HepG2 (cell line): Measurements from ENCODE around the gene HES7. TPM values are rescaled to one million over a fixed set of nuclear protein-coding genes. Genes with fewer than 3 reads are reported as not detected.
A peak's percentile ranks its signal among the peaks of the same experiment; 100 is the strongest.

Experiments used
- CREB1 ChIP-seq, 2 experiments: fragments of 450-650 bp in 1 of 2; IDR thresholded peaks; 2 replicates each; pipeline ENCODE4 v1.6.1; 2016 to 2017; ENCODE audit warnings: control low read depth in 1 of 2, mild to moderate bottlenecking in 1 of 2, missing compliant biosample characterization in 1 of 2, missing genetic modification characterization in 1 of 2
- GATA4 ChIP-seq: sonication (generic); IDR thresholded peaks from 2 replicates; pipeline ENCODE4 v1.6.1; 2016; ENCODE audit warnings: antibody characterized with exemption, low read depth, borderline replicate concordance
- HDAC6 ChIP-seq: fragments of 200-600 bp; sonication (generic); IDR thresholded peaks from 2 replicates; pipeline ENCODE4 v1.7.0; 2017; ENCODE audit warnings: mild to moderate bottlenecking, antibody characterized with exemption, low read length, low read depth
- KLF15 ChIP-seq: sonication (generic); formaldehyde crosslinking; IDR thresholded peaks from 2 replicates; pipeline ENCODE4 v1.8.1; 2023; ENCODE audit warnings: borderline replicate concordance, mild to moderate bottlenecking, inconsistent platforms, missing genetic modification reagents, mixed read lengths
- MED13 ChIP-seq: sonication (generic); formaldehyde crosslinking; IDR thresholded peaks from 2 replicates; pipeline ENCODE4 v1.5.0; 2020; ENCODE audit warnings: missing genetic modification reagents
- MIXL1 ChIP-seq: IDR thresholded peaks from 2 replicates; pipeline ENCODE4 v1.6.1; 2016
- NFYB ChIP-seq: sonication (generic); formaldehyde crosslinking; IDR thresholded peaks from 2 replicates; pipeline ENCODE4 v1.4.0; 2020; ENCODE audit warnings: missing genetic modification reagents
- PHF21A ChIP-seq: sonication (generic); formaldehyde crosslinking; IDR thresholded peaks from 2 replicates; pipeline ENCODE4 v1.5.0; 2020; ENCODE audit warnings: mild to moderate bottlenecking, missing genetic modification reagents
- SP2 ChIP-seq: sonication (generic); formaldehyde crosslinking; IDR thresholded peaks from 2 replicates; pipeline ENCODE4 v1.5.1; 2020; ENCODE audit warnings: mild to moderate bottlenecking, missing genetic modification reagents
- THAP11 ChIP-seq: IDR thresholded peaks from 2 replicates; pipeline ENCODE4 v1.6.1; 2016; ENCODE audit warnings: missing biosample characterization, missing genetic modification reagents
- ZMYM3 ChIP-seq: sonication (generic); formaldehyde crosslinking; IDR thresholded peaks from 2 replicates; pipeline ENCODE4 v1.5.1; 2020; ENCODE audit warnings: mild to moderate bottlenecking, missing genetic modification reagents
- ZNF280B ChIP-seq: sonication (generic); formaldehyde crosslinking; IDR thresholded peaks from 2 replicates; pipeline ENCODE4 v1.5.0; 2020; ENCODE audit warnings: missing genetic modification reagents, mild to moderate bottlenecking, borderline replicate concordance
- ZNF318 ChIP-seq: sonication (generic); formaldehyde crosslinking; IDR thresholded peaks from 2 replicates; pipeline ENCODE4 v1.4.0; 2020; ENCODE audit warnings: mild to moderate bottlenecking, missing genetic modification reagents
- ZNF354B ChIP-seq: sonication (generic); formaldehyde crosslinking; IDR thresholded peaks from 2 replicates; pipeline ENCODE4 v1.8.0; 2022; ENCODE audit warnings: mild to moderate bottlenecking, missing genetic modification reagents
- ZNF747 ChIP-seq: sonication (generic); formaldehyde crosslinking; IDR thresholded peaks from 2 replicates; pipeline ENCODE4 v1.8.1; 2023; ENCODE audit warnings: missing genetic modification reagents, mild to moderate bottlenecking, borderline replicate concordance
- ZNF792 ChIP-seq: IDR thresholded peaks from 2 replicates; pipeline ENCODE4 v1.6.1; 2016
- ZZZ3 ChIP-seq: sonication (generic); formaldehyde crosslinking; IDR thresholded peaks from 2 replicates; pipeline ENCODE4 v1.4.0; 2020; ENCODE audit warnings: missing genetic modification reagents, mild to moderate bottlenecking, borderline replicate concordance
- polyA plus RNA-seq, 8 experiments: library from polyadenylated mRNA; depleted of rRNA in 3 of 8; stranded (reverse) in 7 of 8; unstranded in 1 of 8; fragments of >200 nt; fragmentation: Illumina TruSeq in 4 of 8; extraction: Trizol in 4 of 8; gene quantifications; 2 replicates each; pipeline versions ENCODE4 v1.2.1 to v1.2.3, GENCODE V29; 2011 to 2016; ENCODE audit warnings: low read depth in 4 of 8, missing spikeins in 1 of 8, mixed read lengths in 1 of 8; ENCODE audit not compliant: insufficient read depth in 1 of 8
- total RNA-seq, 5 experiments: library from RNA; depleted of rRNA; stranded (reverse); fragments of >200 nt; fragmentation: Illumina TruSeq; extraction: Trizol; gene quantifications; 2 replicates each; pipeline ENCODE4 v1.2.3, GENCODE V29; 2016; ENCODE audit warnings: low read depth in 1 of 5
- TF ChIP-seq, protein P1 (sequence below): sonication (generic); formaldehyde crosslinking; IDR thresholded peaks from 2 replicates; pipeline ENCODE4 v1.4.0; 2020; ENCODE audit warnings: missing genetic modification reagents, low read depth, mild to moderate bottlenecking, borderline replicate concordance
- TF ChIP-seq, protein P2 (sequence below): sonication (generic); formaldehyde crosslinking; IDR thresholded peaks from 2 replicates; pipeline ENCODE4 v1.8.0; 2023; ENCODE audit warnings: mild to moderate bottlenecking, missing genetic modification reagents

HES7 gene
- total and polyA plus RNA-seq, 2 of the 13 experiments (the other 11 are each of a cell fraction or from before 2014, with no cell fraction given), result not detected

DNA sequence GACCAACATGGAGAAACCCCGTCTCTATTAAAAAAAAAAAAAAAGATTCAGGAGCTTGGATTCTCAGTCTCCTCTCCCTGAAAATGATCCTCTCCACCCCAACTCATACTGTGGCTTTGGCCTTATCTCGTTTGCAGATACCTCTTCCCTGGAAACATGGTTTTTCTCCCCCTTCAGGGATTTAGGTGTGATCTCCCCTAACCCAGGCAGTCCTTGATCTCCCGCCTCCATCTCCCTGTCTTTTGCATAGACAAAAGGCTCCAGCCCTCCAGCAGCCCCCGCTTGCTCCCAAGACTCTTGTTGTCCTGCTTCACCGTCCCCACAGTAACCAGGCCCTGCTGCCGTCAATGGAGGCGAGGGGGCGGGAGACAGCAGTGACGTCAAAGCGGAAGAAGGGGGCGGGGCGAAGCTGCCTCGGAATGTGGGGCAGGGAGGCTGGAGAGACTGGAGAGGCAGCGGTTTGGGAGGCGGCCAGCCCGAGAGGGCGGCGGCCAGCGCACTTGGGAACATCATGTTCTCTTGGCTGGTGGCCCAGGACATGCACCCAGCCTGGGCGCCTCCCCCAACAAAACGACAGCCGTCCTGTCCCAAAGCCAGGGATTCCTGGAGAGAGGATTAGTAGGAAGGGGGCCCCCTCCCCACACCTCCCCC, 30.2 kb upstream of the HES7 start (continued):
- no peak for TF ChIP-seq ZNF280B (CRISPR knock-in tag)
- TF ChIP-seq ZNF747 (CRISPR knock-in tag), result 0 out of 2 replicates have a peak, but pooled peaks have one; percentile 9
- TF ChIP-seq ZNF792 (CRISPR knock-in tag), result 0 out of 2 replicates have a peak, but pooled peaks have one; percentile 26
- no peak; the same call in 1 of the 2 replicates for TF ChIP-seq ZMYM3 (CRISPR knock-in tag)
- TF ChIP-seq, protein P1, sequence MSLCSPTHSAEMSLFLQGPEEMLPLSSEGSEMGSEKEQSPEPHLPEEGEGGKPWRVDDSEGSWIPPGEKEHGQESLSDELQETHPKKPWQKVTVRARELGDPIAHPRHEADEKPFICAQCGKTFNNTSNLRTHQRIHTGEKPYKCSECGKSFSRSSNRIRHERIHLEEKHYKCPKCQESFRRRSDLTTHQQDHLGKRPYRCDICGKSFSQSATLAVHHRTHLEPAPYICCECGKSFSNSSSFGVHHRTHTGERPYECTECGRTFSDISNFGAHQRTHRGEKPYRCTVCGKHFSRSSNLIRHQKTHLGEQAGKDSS (CRISPR knock-in tag), result no peak
- no peak for TF ChIP-seq PHF21A
- no peak for TF ChIP-seq GATA4
- no peak for TF ChIP-seq MED13 (CRISPR knock-in tag)
- TF ChIP-seq ZNF318 (CRISPR knock-in tag), result no peak
- no peak for TF ChIP-seq ZNF354B
- TF ChIP-seq HDAC6, result no peak
- TF ChIP-seq, protein P2, sequence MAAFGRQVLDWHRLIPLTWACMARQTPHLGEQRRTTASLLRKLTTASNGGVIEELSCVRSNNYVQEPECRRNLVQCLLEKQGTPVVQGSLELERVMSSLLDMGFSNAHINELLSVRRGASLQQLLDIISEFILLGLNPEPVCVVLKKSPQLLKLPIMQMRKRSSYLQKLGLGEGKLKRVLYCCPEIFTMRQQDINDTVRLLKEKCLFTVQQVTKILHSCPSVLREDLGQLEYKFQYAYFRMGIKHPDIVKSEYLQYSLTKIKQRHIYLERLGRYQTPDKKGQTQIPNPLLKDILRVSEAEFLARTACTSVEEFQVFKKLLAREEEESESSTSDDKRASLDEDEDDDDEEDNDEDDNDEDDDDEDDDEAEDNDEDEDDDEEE (CRISPR knock-in tag), result no peak
- TF ChIP-seq NFYB, result peak; percentile 31; the same call in 1 of the 2 replicates
- 0 out of 2 replicates have a peak, but pooled peaks have one; percentile 2 for TF ChIP-seq THAP11
- no peak for TF ChIP-seq MIXL1 (CRISPR knock-in tag)
- TF ChIP-seq KLF15 (CRISPR knock-in tag), result no peak
- peak; percentile 88 for TF ChIP-seq CREB1 (IDR thresholded peaks at IDR 0.05)
- TF ChIP-seq CREB1 (CRISPR knock-in tag; IDR thresholded peaks at IDR 0.05), result peak; percentile 91
- TF ChIP-seq ZZZ3 (CRISPR knock-in tag), result no peak
- TF ChIP-seq SP2 (CRISPR knock-in tag), result no peak
